SJCRH30 (cell line): ENCODE measurements around the gene MRGPRE. TPM values are rescaled to one million over a fixed set of nuclear protein-coding genes. Genes with fewer than 3 reads are reported as not detected.
"Not testable (repeated sequence)": the region's sequence is repeated elsewhere in the genome, so short reads cannot be mapped to it uniquely, and the experiment has no call there.

Experiments
- DNase-seq, 2 experiments: peaks; one replicate each; pipeline ENCODE4 v3.0.0-alpha.2; 2015 to 2020
- H3K27ac ChIP-seq: fragments of 250-450 bp; sonication (Bioruptor Pico); 2 replicates; pipeline ENCODE4 v1.5.1; 2020; ENCODE audit warnings: mild to moderate bottlenecking, moderate library complexity
- H3K27me3 ChIP-seq: fragments of 250-450 bp; sonication (Bioruptor Pico); 2 replicates; pipeline ENCODE4 v1.5.1; 2020; ENCODE audit warnings: mild to moderate bottlenecking, moderate library complexity
- H3K36me3 ChIP-seq: fragments of 250-450 bp; sonication (Bioruptor Pico); 2 replicates; pipeline ENCODE4 v1.5.1; 2020; ENCODE audit warnings: mild to moderate bottlenecking, moderate library complexity
- H3K4me1 ChIP-seq: fragments of 250-450 bp; sonication (Bioruptor Pico); 2 replicates; pipeline ENCODE4 v1.5.1; 2020; ENCODE audit warnings: mild to moderate bottlenecking, moderate library complexity
- H3K4me3 ChIP-seq: fragments of 250-450 bp; sonication (Bioruptor Pico); 2 replicates; pipeline ENCODE4 v1.5.1; 2020; ENCODE audit warnings: mild to moderate bottlenecking, moderate library complexity
- H3K9me3 ChIP-seq: fragments of 250-450 bp; sonication (Bioruptor Pico); replicated peaks from 2 replicates; pipeline ENCODE4 v1.5.1; 2020; ENCODE audit warnings: mild to moderate bottlenecking, moderate library complexity
- total RNA-seq: library from RNA; depleted of rRNA; stranded (reverse); fragments of >200 nt; shearing (Covaris generic); gene quantifications from 2 replicates; pipeline ENCODE4 v1.2.3, GENCODE V29; 2014; rRNA removed

The MRGPRE gene, protein sequence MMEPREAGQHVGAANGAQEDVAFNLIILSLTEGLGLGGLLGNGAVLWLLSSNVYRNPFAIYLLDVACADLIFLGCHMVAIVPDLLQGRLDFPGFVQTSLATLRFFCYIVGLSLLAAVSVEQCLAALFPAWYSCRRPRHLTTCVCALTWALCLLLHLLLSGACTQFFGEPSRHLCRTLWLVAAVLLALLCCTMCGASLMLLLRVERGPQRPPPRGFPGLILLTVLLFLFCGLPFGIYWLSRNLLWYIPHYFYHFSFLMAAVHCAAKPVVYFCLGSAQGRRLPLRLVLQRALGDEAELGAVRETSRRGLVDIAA
- total RNA-seq = not detected in 2 replicates

DNA sequence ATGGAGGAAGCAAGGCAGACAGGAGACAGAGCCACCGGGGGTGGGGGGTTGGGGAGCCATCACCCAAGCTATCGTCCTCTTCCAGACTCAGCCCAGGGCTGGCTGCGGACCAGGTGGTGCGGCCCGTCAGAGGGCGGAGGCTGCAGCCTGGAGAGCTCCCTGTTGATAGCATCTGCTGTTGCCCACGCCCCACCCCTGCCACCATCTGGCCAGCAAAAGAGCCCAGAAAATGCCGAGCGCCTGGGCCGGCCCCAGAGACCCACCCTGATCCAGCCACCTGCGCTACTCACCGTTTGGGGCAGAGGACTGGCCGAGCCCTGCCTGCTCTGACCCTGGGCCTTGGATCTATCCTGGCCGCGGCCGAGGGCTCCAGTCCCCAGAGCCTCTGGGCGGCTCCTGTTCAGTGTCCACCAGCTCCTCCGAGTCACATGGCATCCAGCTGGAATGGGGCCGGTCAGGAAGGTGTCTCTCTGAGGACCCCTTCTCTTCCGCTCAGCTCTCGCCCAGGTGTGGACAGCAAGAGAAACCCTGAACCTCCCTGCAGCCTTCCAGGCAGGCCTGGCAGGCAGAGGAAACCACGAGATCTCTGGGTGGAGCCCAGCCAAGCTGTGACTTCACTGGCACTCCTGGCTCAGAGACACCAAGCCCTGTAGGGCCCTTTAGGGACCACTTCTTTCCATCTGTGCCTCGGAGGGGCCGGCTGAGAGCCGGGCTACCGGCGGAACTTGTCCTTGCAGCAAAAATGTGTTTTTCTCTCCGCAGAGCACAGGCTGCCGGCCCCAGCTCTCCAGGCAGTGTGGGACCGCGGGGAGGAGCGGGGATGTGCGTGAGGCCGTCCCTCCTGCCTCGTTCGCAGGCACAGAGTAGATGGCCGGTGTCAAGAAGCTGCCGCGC lies at the start of gene MRGPRE:
MRGPRE (minus strand) TSS at position 567 of the 894 bp plus-strand sequence. CDS start 3,618 bp downstream, outside the sequence.
- Histone ChIP-seq H3K4me1 (no peaks in the 10 kb centered on the region), H3K36me3 (no peaks in the 10 kb centered on the region), H3K9me3 (no peaks in the 10 kb centered on the region), H3K27ac (no peak within 1 kb of the TSS), H3K27me3 (no peaks in the 10 kb centered on the region; the same call in 1 of the 2 replicates), H3K4me3 (no peak within 1 kb of the TSS)
- DNase-seq = no peak

DNA sequence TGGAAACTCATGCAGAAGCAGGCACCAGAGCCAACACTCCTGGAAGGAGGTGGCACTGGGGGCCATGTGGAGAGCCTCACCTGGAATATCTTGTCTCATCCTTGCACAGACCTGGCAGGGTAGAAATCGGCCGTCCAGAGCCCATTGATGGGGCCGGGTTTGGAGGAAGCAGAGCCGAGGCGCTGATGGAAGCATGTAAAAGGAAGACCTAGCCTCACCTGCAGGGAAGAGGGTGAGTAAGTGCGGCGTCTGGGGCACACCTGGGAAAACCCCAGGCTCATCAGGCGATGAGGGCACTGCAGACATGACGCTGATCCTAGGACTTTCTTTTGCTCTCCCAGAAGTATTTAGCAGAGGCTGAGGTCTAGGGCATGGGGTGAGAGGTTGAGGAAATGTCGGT lies 48.9 kb upstream of the MRGPRE start:
- H3K4me3 ChIP-seq, H3K36me3 ChIP-seq, DNase-seq, H3K27me3 ChIP-seq, H3K27ac ChIP-seq, H3K9me3 ChIP-seq, H3K4me1 ChIP-seq: not testable (repeated sequence)

DNA sequence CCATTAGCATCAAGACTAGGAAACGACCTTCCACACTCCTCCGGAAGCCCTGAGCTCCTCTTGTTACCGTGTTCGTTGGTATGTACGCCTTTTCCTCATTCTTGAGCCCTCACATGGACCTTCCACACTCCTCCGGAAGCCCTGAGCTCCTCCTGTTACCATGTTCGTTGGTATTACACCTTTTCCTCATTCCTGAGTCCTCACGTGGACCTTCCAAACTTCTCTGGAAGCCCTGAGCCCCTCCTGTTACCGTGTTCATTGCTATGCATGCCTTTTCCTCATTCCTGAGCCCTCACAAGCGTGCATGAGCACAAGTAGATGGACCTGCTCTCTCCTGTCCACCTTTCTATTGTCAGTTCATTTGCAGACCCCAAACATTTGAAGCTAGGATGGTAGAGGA lies 48.4 kb upstream of the MRGPRE start:
- H3K9me3 ChIP-seq, DNase-seq: not testable (repeated sequence)

DNA sequence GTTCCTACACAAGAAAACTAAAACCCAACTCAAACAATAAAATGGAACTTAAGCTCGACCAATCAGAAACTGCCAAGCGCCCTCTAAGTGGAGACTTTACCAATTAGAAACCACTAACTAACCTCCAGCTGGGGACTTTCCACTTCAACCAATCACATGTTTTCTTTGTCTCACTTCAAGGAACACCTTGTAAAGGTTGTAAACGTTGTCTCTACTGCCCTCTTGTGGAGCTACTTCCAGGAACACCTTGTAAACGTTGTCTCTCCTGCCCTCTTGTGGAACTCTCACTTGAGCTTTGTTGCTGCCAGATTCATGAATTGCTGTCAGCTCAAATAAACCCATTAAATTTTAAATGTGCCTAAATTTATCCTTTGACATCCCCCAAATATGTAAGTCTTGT lies 46.7 kb upstream of the MRGPRE start:
- not testable (repeated sequence) for H3K27me3 ChIP-seq, H3K27ac ChIP-seq, H3K9me3 ChIP-seq, H3K4me3 ChIP-seq, H3K4me1 ChIP-seq, DNase-seq, H3K36me3 ChIP-seq

More for the DNA sequence above, 48.4 kb upstream of the MRGPRE start:
- not testable (repeated sequence) for H3K4me3 ChIP-seq, H3K36me3 ChIP-seq, H3K27me3 ChIP-seq, H3K27ac ChIP-seq, H3K4me1 ChIP-seq

DNA sequence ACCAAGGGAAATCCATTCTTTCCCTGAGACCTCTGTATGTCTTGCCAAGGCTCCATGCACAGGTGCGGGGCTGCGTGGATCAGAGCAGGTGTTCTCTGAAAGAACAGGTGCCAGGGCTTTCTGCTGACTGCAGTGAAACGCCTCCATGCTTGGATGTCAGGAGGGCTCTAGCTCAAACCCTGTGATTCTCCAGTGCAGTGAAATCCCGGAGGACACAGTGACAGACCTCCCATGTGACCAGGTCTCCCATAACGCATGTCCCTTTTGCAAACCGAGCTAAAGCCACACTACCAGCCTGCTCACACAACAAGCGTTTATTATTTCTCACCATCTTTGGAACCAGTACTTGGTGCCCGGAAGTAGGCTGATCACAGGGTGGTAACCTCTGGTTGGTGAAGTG lies 41.4 kb upstream of the MRGPRE start:
- H3K4me3 ChIP-seq, DNase-seq, H3K36me3 ChIP-seq, H3K4me1 ChIP-seq, H3K9me3 ChIP-seq, H3K27me3 ChIP-seq, H3K27ac ChIP-seq: not testable (repeated sequence)

DNA sequence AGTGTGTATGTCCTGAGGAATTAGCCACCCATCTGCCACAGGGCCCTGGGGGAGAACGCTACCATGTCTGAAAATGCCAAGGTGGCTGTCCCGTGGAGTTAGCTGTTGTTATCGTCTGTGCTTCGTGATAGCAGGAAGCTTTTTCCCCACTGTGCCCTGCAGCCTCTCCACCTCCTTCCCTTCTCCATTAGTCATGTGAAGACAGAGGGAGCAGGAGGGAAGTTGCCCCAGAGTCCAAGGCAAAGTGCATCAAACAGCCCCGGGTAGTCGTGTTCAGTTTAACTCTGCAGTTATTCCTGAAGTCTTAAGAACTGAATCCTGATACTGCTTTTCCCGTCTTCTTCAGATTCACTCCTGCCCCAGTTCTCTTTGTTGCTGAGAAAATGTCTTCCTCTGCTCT lies 30.3 kb upstream of the MRGPRE start:
- not testable (repeated sequence) for DNase-seq, H3K27me3 ChIP-seq, H3K4me1 ChIP-seq, H3K9me3 ChIP-seq, H3K4me3 ChIP-seq, H3K36me3 ChIP-seq, H3K27ac ChIP-seq

DNA sequence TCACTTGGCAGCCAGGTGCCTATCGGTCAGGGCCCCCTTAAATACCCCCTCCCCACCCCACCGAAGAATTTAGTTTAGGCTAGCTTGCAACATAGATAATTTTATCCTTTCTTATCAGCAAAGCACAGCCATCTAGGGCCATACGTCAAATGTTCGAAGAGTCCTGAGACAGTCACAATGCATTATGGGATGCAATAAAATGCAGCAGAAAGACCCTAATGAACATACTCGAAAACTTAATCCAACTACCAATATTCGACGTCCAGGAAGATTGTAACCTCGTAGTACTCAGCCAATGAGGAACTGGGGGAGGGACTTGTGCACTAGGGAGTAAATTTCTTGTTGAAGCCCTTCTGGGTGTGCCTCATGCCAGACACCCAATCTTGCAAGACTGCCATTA lies 29.6 kb upstream of the MRGPRE start:
- H3K9me3 ChIP-seq, H3K4me1 ChIP-seq, H3K27ac ChIP-seq, DNase-seq, H3K27me3 ChIP-seq, H3K4me3 ChIP-seq, H3K36me3 ChIP-seq: not testable (repeated sequence)

DNA sequence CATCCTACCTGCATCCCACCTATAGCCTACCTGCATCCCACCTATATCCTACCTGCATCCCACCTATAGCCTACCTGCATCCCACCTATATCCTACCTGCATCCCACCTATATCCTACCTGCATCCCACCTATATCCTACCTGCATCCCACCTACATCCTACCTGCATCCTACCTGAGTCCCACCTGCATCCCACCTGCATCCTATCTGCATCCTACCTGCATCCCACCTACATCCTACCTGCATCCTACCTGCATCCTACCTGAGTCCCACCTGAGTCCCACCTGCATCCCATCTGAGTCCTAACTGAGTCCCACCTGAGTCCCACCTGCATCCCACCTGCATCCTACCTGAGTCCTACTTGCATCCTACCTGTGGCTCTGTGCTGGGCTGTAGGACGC lies 25.3 kb upstream of the MRGPRE start:
- not testable (repeated sequence) for H3K27ac ChIP-seq, H3K9me3 ChIP-seq, H3K4me1 ChIP-seq, H3K4me3 ChIP-seq, H3K27me3 ChIP-seq, DNase-seq, H3K36me3 ChIP-seq

DNA sequence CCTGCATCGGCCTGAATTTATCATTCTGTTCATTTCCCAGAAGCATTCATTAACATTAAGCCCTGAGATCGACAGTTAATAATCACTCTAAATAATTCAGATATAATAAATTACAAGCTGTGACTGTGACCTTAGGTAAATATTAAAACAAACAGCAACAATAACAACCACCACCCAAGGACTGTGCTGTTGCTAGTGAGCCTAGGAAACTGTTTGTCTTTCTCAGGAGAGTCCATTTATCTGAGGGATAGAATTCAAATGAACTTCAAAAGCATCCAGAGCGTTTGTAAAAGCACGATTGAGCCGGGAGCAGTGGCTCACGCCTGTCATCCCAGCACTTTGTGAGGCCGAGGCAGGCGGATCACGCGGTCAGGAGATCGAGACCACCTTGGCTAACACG lies 23.0 kb upstream of the MRGPRE start:
- H3K9me3 ChIP-seq, DNase-seq, H3K4me3 ChIP-seq, H3K36me3 ChIP-seq, H3K27me3 ChIP-seq, H3K27ac ChIP-seq, H3K4me1 ChIP-seq: not testable (repeated sequence)

DNA sequence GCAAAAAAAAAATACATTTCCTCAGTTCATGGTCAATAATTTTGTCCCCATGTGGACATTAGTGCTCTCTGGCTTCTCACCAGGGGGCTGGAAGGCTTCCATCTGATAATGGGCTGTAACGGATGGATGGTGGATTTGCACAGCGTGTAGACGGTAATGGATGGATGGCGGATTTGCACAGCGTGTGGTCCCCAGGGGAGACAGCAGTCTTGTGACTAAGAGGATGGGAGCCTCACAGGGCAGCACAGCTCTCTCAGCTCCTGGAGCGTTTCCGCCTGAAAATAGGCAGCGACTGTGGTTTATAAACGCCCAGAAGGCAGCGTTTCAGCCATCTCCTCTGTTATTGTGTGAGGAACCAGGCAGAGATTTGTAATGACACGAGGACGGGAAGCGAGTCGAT lies 22.6 kb upstream of the MRGPRE start:
- H3K4me1 ChIP-seq, H3K36me3 ChIP-seq, H3K4me3 ChIP-seq, H3K9me3 ChIP-seq, DNase-seq, H3K27ac ChIP-seq, H3K27me3 ChIP-seq: not testable (repeated sequence)

DNA sequence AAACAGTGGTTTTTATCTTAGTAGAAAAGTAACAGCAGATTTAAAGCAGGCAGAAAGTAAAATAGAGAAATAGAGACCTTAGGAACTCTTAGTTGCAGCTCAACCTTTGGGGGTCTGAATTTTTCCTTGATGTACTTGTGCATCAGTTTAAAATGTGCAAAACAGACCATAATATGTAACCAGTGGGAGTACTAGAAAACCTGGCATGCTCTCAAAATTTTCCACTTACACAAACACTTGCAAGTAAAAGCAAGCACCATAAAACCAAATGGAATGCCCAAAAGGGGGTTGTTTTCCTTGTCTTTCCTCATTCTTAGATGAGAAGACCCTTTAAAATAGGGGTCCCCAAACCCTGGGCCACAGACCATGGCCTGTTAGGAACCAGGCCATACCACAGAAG lies 12.9 kb upstream of the MRGPRE start:
- Histone ChIP-seq H3K4me1 (no peaks in the 10 kb centered on the region), H3K36me3 (no peaks in the 10 kb centered on the region), H3K4me3 (no peak overlapping the region), H3K27me3 (no peaks in the 10 kb centered on the region; the same call in 1 of the 2 replicates), H3K9me3 (no peaks in the 10 kb centered on the region), H3K27ac (no peak overlapping the region)
- DNase-seq = no peak

DNA sequence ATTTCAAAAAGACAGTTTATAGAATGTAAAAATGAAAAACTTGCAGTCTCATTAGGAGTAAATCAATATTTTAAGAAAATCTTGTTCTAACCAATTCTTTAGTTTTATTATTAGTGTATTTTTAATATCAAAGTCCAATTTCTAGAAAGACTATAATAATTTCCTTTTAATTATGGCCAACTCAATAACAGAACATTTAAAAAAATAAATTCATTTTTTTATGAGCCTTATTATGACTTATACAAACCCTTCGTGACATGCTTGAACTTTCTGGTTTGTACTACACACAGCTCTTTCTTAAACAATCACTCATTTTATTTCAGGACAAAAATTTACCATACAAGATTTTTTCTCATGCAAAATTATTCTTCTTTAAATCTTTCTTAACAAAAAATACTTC lies 11.7 kb upstream of the MRGPRE start:
- no peak for DNase-seq
- H3K36me3 ChIP-seq = no peaks in the 10 kb centered on the region
- H3K27me3 ChIP-seq = no peaks in the 10 kb centered on the region; the same call in 1 of the 2 replicates
- no peaks in the 10 kb centered on the region for H3K4me1 ChIP-seq
- H3K27ac ChIP-seq = no peak overlapping the region
- no peak overlapping the region for H3K4me3 ChIP-seq
- no peaks in the 10 kb centered on the region for H3K9me3 ChIP-seq

DNA sequence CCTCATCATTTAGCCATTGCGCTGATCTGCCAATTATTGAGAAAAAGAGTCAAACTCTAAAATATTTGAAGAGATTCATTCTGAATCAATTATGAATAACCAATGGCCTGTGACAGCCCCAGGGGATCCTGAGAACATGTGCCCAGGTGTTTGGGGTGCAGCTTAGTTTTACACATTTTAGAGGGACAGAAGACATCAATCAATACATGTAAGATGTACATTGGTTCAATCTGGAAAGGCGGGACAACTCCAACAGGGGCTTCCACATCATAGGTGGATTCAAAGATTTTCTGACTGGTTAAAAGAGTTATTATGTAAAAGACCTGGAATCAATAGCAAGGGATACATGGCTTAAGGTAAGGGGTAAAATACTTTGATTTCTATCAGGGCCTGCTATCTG lies 4.9 kb upstream of the MRGPRE start:
- Histone ChIP-seq H3K4me1 (no peaks in the 10 kb centered on the region), H3K4me3 (no peak overlapping the region), H3K27me3 (no peaks in the 10 kb centered on the region; the same call in none of the 2 replicates), H3K27ac (no peak overlapping the region), H3K36me3 (no peaks in the 10 kb centered on the region), H3K9me3 (no peaks in the 10 kb centered on the region)
- DNase-seq = no peak

DNA sequence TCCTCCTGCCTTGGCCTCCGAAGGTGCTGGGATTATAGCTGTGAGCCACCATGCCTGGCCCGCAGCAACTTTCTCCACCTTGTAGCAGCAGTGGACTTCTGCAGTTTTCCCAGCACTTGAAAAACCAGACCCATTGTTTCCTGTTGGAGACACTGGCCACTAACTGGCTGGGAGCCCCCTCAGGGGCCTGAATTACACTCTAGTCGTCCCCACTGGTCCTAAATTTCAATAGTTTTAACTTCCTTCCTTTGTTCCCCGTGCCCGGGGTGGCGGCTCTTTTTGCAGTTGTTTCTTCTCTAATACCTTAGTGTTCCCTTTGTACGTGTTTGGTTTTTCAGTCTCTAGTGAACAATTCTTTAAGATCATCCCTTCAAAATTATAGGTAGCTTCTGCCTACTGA lies 2.6 kb upstream of the MRGPRE start:
- Histone ChIP-seq H3K4me1 (no peaks in the 10 kb centered on the region), H3K27ac (no peak overlapping the region), H3K36me3 (no peaks in the 10 kb centered on the region), H3K9me3 (no peaks in the 10 kb centered on the region), H3K27me3 (no peaks in the 10 kb centered on the region; the same call in none of the 2 replicates), H3K4me3 (no peak overlapping the region)
- no peak for DNase-seq

DNA sequence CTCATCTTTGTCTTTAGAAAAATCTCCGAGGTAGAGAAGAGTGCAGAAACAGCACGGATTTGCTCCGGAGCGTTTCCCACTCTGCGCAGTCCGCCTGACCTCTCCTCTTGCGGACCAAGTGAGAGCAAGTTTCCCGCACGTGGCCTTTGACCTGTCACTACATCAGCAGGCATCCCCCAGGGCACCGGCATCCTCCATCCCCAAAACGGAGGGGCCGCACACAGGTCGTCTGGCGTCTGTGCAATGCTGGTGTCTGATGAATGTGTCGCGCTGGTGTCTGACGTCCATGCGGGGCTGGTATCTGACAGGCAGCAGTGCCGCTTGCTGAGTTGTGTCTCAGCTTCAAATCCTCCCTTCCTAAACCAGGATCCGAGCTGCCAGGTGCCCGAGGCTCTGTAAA lies 739 bp upstream of the MRGPRE start:
- no peak for DNase-seq
- Histone ChIP-seq H3K9me3 (no peaks in the 10 kb centered on the region), H3K4me1 (no peaks in the 10 kb centered on the region), H3K27ac (no peak overlapping the region), H3K4me3 (no peak overlapping the region), H3K36me3 (no peaks in the 10 kb centered on the region), H3K27me3 (no peaks in the 10 kb centered on the region; the same call in 1 of the 2 replicates)

DNA sequence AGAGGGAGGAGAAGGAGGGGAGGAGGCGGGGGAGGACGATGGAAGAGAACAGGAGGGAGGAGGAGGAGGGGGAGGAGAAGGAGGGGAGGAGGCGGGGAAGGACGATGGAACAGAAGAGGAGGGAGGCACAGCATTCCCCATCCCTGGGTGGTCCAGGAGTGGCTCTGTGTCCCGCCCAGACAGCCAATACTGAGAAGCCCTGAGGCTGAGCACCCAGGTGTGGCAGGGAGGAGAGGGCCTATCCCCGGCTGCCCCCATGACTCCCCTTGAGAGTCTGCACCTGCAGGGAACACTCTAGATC lies 717 bp downstream of the MRGPRE start:
- no peaks in the 10 kb centered on the region for H3K4me1 ChIP-seq
- no peaks in the 10 kb centered on the region for H3K36me3 ChIP-seq
- DNase-seq = no peak
- no peak overlapping the region for H3K4me3 ChIP-seq
- no peaks in the 10 kb centered on the region; the same call in 1 of the 2 replicates for H3K27me3 ChIP-seq
- no peak overlapping the region for H3K27ac ChIP-seq
- no peaks in the 10 kb centered on the region for H3K9me3 ChIP-seq
